ENCODE results near the gene LCP1. TPM values are rescaled to one million over a fixed set of nuclear protein-coding genes. Genes with fewer than 3 reads are reported as not detected.
A peak's percentile ranks its signal among the peaks of the same experiment; 100 is the strongest.

The LCP1 gene
- total RNA-seq, 1 donor from 2014 or later = 234 TPM

DNA sequence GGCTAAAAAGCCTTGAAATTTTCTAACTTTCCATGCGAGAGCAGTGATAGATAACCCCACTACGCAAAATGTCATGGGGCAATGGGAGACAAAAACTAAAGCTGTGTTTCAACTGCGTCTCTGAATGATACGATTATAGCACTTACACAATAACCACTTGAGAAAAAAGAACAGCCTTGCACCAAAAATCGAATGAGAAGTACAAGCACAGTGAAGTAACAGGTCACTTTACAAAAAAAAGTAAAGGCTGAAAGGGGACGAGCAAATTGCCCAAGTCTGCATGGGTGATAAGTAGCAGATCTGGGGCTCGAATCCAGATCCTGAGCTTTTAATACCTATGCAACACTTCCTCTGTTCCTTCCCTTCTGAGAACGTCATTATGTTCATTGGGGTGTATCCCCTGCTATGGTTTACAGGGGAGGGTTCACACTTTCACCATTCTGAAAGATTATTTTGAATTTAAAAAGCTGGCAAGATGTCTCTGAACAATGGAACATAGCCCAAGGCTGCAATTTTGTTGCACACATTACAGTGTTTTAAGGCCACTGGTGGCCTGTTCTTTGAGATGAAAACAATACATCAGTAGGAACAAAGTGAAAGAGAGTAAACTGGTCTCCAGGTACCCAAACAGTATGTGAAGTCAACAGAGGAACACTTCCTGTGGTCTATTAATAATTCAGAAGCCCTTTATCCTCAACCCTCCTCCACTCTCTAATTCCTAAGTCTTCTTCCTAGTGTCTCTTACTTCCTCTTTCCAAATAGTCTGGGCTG lies 80.3 kb downstream of the LCP1 start:
- intact Hi-C loops (cut with DNase I) = no loop called here
- no peaks in the 10 kb centered on the region for H3K36me3 ChIP-seq
- peak; percentile 66 for ATAC-seq

DNA sequence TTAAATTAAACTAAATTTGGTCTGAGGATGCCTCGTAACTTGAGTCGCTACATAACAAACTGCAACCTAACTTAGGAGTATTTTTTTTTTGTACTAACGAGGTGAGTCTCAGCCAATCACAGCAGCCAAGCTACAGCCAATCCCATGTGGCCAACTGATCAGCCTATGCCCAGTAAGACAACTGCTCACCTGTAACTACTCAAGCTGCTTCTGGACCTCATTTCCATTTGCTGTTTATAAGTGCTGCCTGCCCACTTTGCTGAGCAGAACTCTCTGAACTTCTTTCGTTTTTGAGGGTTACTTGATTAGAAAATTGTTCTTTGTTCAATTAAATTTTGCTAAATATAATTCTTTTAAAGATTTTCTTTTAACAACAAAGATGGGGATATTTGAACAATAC lies 81.0 kb downstream of the LCP1 start:
- DNase-seq (no peak), ATAC-seq (peak; percentile 59)
- TF ChIP-seq, protein P1, sequence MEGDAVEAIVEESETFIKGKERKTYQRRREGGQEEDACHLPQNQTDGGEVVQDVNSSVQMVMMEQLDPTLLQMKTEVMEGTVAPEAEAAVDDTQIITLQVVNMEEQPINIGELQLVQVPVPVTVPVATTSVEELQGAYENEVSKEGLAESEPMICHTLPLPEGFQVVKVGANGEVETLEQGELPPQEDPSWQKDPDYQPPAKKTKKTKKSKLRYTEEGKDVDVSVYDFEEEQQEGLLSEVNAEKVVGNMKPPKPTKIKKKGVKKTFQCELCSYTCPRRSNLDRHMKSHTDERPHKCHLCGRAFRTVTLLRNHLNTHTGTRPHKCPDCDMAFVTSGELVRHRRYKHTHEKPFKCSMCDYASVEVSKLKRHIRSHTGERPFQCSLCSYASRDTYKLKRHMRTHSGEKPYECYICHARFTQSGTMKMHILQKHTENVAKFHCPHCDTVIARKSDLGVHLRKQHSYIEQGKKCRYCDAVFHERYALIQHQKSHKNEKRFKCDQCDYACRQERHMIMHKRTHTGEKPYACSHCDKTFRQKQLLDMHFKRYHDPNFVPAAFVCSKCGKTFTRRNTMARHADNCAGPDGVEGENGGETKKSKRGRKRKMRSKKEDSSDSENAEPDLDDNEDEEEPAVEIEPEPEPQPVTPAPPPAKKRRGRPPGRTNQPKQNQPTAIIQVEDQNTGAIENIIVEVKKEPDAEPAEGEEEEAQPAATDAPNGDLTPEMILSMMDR (IDR thresholded peaks at IDR 0.05) = no peak
- Histone ChIP-seq H3K9me3 (no peaks in the 10 kb centered on the region), H3K27me3 (no peaks in the 10 kb centered on the region), H3K4me3 (peak overlapping the region; percentile 6), H3K27ac (peak overlapping the region; percentile 2), H3K36me3 (no peaks in the 10 kb centered on the region), H3K4me1 (peaks cover 16% of the 10 kb centered on the region)
- intact Hi-C loops (cut with DNase I) = no loop called here

More for the DNA sequence above, 80.3 kb downstream of the LCP1 start:
- no peak for DNase-seq
- H3K27me3 ChIP-seq = no peaks in the 10 kb centered on the region
- TF ChIP-seq, protein P1 (IDR thresholded peaks at IDR 0.05) = no peak
- no peak overlapping the region for H3K4me3 ChIP-seq
- no peaks in the 10 kb centered on the region for H3K9me3 ChIP-seq
- H3K27ac ChIP-seq = peak overlapping the region; percentile 2
- peaks cover 16% of the 10 kb centered on the region for H3K4me1 ChIP-seq

DNA sequence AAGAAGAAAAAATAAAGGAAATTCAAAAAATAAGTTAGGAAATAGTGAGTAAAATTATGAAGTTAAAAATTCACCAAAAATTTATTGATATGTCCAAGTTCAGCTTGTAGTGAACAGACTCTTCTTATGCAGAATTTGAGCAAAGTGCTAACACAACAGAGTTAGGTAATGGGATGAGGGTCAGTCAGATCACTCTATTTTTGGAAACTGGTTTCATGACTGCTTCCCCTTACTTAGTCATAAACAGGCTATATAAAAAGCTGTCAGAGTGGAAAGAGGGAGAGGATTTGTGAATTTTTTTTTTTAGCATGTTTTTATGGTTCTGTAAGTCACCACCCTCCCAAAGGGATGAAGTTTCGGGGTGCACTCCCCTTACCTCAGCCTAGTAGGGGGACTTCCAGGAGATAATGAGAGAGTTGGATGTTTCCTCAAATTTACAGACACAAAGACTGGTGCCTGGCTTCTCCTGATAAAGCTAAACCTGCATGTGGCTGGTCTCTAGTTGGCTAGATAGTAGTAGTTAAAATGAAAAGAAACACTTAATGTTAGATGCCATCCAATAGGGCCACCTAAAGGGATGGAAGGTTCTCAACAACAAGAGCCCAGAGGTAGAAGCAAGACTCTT lies 81.7 kb downstream of the LCP1 start:
- TF ChIP-seq, protein P1 (IDR thresholded peaks at IDR 0.05) = no peak
- no peaks in the 10 kb centered on the region for H3K27me3 ChIP-seq
- no peak overlapping the region for H3K27ac ChIP-seq
- no peak overlapping the region for H3K4me3 ChIP-seq
- intact Hi-C loops (cut with DNase I) = no loop called here
- no peaks in the 10 kb centered on the region for H3K9me3 ChIP-seq
- H3K36me3 ChIP-seq = no peaks in the 10 kb centered on the region
- peak; percentile 38 for ATAC-seq
- no peak for DNase-seq
- peaks cover 16% of the 10 kb centered on the region for H3K4me1 ChIP-seq

DNA sequence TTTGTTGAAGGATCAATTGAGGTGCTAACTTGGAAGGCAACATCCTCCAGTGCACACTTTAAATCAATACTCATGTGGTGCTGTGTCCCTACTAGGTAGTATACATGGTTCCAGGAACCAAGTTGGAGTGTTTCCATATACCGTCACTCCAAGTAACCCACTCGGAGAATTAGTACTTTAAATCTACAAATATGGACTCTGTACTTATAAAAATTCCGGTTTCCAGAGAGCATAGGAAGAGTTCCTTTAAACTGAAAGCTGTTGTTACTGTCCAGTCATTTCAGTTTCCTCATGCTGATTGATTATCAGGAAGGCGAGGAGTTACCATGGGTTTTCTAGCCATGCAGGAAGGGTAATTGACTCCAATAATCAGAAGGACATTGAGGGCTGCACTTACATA lies 84.3 kb downstream of the LCP1 start:
- DNase-seq = no peak

DNA sequence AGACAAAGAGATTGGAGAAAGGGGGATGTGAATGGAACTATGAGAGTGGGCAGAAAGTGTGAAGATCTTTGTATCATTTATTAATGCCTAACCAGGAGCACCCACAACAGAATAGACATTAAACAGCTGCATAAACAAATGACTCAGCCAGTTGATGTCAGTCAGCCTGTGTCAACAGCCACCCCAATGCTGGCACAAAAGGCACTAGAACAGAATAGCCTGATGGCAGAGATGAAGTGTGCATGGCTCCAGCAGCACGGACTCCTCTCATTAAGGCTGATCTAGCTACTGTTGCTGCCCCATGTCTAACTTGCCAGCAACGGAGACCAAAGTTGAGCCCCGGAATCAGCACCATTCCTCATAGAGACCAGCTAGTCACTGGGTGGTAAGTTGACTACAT lies 85.0 kb downstream of the LCP1 start:
- H3K27ac ChIP-seq = no peak overlapping the region
- DNase-seq (no peak), ATAC-seq (no peak)
- intact Hi-C loops (cut with DNase I) = no loop called here
- peaks cover 12% of the 10 kb centered on the region for H3K4me1 ChIP-seq
- TF ChIP-seq, protein P1 (IDR thresholded peaks at IDR 0.05) = no peak
- H3K27me3 ChIP-seq = no peaks in the 10 kb centered on the region
- no peak overlapping the region for H3K4me3 ChIP-seq
- H3K36me3 ChIP-seq = no peaks in the 10 kb centered on the region
- no peaks in the 10 kb centered on the region for H3K9me3 ChIP-seq

More for the DNA sequence above, 84.3 kb downstream of the LCP1 start:
- Histone ChIP-seq H3K9me3 (no peaks in the 10 kb centered on the region), H3K4me3 (no peak overlapping the region), H3K36me3 (no peaks in the 10 kb centered on the region), H3K4me1 (peaks cover 16% of the 10 kb centered on the region), H3K27ac (no peak overlapping the region), H3K27me3 (no peaks in the 10 kb centered on the region)
- intact Hi-C loops (cut with DNase I) = no loop called here
- no peak for ATAC-seq
- TF ChIP-seq, protein P1 (IDR thresholded peaks at IDR 0.05) = no peak
